HEK293 (cell line): ENCODE data around the gene REG1A.

Source experiments
- ZNF138 ChIP-seq: fragments of 450-650 bp; formaldehyde crosslinking; IDR thresholded peaks from 2 replicates; pipeline ENCODE4 v1.5.1; 2016; ENCODE audit warnings: missing biosample characterization, missing genetic modification characterization, borderline replicate concordance
- ZNF561 ChIP-seq: fragments of 450-650 bp; IDR thresholded peaks from 2 replicates; pipeline ENCODE4 v1.5.1; 2018; ENCODE audit warnings: missing biosample characterization, missing genetic modification characterization, borderline replicate concordance
- ZNF658 ChIP-seq: fragments of 450-650 bp; formaldehyde crosslinking; IDR thresholded peaks from 2 replicates; pipeline ENCODE4; 2016; ENCODE audit warnings: missing biosample characterization, missing genetic modification characterization
- ZNF777 ChIP-seq: fragments of 450-650 bp; formaldehyde crosslinking; IDR thresholded peaks from 2 replicates; pipeline ENCODE4 v1.5.1; 2017; ENCODE audit warnings: missing biosample characterization, missing genetic modification characterization, borderline replicate concordance
- TF ChIP-seq, protein P1 (sequence below): fragments of 450-650 bp; formaldehyde crosslinking; IDR thresholded peaks from 2 replicates; pipeline ENCODE4 v1.5.1; 2016; ENCODE audit warnings: missing biosample characterization, missing genetic modification characterization

DNA sequence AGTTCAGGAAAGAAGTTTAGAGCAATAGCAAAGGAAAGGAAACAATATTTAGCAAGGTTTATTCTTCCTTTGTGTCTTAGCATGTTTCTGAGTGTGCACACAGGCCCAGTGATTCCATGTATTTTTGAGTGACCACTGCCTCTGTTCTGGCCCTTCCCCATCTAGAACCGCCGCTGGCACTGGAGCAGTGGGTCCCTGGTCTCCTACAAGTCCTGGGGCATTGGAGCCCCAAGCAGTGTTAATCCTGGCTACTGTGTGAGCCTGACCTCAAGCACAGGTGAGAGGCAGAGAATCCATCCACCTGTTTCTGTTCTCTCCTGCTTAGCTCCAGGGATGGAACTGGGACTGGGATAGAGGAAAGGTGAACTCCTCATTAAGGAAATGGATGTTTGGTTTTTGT, 2.4 kb downstream of the REG1A start:
- no peak for TF ChIP-seq ZNF138 (tag by site-specific recombination)
- TF ChIP-seq, protein P1, sequence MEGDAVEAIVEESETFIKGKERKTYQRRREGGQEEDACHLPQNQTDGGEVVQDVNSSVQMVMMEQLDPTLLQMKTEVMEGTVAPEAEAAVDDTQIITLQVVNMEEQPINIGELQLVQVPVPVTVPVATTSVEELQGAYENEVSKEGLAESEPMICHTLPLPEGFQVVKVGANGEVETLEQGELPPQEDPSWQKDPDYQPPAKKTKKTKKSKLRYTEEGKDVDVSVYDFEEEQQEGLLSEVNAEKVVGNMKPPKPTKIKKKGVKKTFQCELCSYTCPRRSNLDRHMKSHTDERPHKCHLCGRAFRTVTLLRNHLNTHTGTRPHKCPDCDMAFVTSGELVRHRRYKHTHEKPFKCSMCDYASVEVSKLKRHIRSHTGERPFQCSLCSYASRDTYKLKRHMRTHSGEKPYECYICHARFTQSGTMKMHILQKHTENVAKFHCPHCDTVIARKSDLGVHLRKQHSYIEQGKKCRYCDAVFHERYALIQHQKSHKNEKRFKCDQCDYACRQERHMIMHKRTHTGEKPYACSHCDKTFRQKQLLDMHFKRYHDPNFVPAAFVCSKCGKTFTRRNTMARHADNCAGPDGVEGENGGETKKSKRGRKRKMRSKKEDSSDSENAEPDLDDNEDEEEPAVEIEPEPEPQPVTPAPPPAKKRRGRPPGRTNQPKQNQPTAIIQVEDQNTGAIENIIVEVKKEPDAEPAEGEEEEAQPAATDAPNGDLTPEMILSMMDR (tag by site-specific recombination) = no peak
- TF ChIP-seq ZNF777 = no peak
- TF ChIP-seq ZNF658 (tag by site-specific recombination) = no peak
- TF ChIP-seq ZNF561 = no peak
